HuH-7 (cell line): ENCODE measurements around the gene CTPS1.
A peak's percentile ranks its signal among the peaks of the same experiment; 100 is the strongest.

Experiments used
- DNase-seq: peaks from one replicate; pipeline ENCODE4 v3.0.0; 2011; ENCODE audit warnings: low spot score

CTPS1 gene

GRCh38 chr1:41023279-41023990 lies 43.9 kb downstream of the CTPS1 start:
- peak; percentile 62 for DNase-seq

- no peak for DNase-seq
These were observed 45.5 kb downstream of the CTPS1 start for GRCh38 chr1:41024953-41025352.

DNA sequence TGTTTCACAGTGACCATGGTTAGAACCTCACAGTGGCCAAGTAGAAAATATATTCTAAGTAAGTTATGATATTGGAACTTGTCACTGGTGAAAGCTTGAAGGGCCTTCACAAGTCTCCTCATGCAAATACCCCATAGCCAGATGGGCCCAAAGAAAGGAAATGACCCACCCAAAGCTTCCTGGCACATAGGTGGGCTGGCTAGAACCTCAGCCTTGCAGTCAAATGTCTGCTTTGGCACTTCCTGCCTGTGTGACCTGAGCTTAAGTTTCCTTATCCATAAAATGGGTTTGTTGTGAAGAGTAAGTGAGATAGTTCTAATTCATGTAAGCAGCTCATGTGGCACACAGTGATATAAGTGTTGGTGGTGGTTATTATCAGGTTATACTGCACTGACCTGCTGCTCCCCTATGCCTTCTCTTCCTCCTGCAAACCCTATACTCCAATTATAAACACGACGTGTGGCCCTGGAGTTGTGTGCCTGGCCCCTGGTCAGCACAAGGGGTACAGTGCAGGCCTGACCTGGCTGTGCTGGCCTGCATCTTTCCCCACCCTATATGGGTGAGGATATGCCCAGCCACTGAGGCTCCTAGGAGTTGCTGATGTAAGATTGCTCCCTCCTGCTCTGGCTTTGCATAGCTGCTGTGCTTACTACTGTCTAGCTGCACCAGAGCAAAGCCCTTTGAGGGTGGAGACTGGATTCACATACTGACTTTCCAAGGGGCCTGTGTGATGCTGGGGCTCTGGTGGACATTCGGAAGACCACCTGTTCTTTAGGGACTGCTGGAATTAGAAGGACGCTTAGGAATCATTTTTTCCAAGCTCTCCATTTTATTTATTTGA lies 46.7 kb downstream of the CTPS1 start:
- no peak for DNase-seq

- no peak for DNase-seq
These were observed 48.6 kb downstream of the CTPS1 start for GRCh38 chr1:41028034-41028642.

GRCh38 chr1:41030872-41031616 lies 51.5 kb downstream of the CTPS1 start:
- DNase-seq = no peak

DNA sequence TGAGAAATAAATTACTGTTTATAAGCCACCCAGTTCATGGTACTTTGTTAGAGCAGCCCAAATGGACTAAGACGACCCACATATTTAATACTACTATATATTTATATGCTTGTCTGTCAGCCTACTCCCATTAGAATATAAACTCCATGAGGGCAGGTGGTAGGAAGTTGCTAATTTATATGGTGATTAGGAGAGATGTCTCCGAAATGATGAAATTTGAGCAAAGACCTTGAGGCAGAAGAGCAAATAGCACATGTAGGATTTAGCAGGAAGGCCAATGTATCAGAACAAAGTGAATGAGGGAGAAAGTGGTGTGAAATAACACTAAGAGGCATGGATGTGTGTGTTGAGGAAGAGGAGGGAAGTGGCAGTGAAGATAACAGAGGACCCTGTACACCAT lies 52.7 kb downstream of the CTPS1 start:
- DNase-seq = no peak

DNA sequence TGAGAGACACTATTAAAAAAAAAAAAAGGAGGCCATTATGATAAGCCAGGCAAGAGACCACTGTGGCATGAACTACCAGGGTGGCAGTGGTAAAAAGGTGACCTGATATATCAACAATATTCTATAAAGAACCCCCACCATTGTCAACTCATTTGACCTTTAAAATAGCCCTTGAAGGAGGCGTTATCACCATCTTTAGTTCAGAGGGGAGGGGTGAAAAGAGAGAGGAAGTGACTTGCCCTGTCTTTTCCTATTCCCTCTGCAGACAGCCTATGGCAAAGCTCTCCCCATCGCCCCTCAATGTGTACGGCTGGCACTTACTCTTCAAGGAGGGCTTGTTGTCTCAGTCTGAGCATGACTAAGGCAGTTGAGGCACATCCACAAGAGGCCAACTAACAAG lies 53.8 kb downstream of the CTPS1 start:
- DNase-seq = no peak

- DNase-seq = no peak
These were observed 57.8 kb downstream of the CTPS1 start for GRCh38 chr1:41037116-41037903.

DNA sequence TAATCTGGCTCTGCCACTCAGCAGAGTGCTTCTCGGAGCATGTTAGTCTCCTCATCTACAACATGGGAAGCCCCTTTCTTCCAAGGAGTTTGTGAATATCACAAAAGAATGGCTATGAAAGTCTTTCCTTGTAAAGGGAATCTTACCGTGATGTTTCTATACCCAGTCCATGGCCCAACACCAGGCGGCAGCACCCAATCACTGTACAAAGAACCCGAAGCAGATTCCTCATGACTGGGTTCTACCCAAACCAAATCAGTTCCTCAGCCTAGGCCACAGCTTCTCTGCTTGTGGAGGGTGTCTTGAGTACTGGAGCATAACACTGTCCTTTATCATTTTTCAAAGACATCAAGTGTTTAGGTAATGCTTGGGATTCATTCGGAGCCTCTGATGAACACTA lies 58.6 kb downstream of the CTPS1 start:
- DNase-seq = no peak

DNA sequence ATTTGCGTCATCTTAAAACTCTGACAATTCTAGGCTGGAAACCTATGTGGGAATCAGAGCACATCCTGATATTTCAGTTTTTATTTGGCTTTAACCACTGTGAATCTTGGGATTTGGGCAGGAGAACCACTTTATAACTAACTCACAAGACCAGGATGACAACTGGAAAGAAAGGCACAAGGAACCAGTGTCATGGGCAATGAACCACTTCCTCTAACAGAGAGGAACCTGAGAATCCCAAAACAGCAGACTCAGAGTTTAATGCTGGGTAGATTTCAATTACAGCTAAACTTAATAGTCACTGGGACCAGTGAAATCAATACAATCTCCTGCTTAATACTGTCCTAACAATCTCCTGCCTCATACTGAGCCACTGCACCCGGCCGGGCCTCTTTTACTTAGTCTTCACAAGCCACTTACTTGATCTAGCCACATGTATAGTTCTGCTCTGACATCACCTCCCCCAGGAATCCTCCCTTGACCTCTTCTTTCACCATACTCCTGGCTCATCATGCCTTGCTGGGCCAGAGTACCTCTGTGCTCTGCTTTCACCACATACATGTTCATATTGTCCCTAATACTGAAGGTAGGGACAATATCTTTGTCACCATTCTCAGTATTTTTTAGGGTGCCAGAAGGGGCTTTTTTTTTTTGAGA lies 62.2 kb downstream of the CTPS1 start:
- DNase-seq = no peak

- DNase-seq = no peak
These were observed 64.7 kb downstream of the CTPS1 start for GRCh38 chr1:41044187-41044586.

DNA sequence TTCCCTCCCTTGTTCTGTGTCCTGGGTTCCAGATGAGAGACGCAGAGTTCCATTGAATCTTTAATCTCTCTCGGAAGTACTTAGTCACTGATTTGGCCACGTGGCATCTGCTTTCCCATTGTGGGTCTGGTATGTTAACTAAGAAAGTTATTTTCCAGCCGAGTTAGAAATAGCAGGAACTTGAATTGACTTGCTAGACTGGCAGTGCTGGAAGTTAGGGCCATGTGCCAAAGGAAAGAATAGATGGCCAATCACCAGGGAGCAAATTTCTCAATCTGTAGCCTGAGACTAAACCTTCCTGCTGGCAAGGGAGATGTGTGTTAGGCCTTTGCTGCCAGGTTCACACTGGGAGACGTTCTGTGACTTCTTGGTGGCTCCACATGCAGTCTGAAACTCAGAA lies 66.2 kb downstream of the CTPS1 start:
- no peak for DNase-seq

DNA sequence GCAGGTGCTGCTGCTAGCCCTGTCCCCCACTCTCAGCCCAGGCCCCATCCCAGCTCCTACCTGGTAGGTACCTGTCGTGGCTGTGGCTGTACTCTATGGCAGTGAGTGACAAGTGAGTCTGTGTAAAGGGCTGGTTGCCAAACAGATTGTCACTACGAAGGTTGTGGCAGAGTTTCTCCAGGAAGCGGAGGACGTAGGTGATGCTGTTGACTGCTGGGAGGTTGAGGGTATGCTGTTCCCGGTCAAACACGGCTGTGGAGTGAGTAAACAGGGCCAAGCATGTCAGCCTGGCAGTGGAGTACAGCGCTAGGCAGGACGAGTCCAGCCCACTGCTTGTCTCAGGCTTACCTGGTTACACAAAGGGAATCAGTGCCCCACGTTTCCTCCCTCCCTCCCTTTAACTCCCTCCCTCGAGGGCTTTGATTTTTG lies 66.9 kb downstream of the CTPS1 start:
- no peak for DNase-seq

GRCh38 chr1:41048540-41048939 lies 69.0 kb downstream of the CTPS1 start:
- no peak for DNase-seq

- no peak for DNase-seq
These were observed 71.5 kb downstream of the CTPS1 start for GRCh38 chr1:41051022-41051421.

DNA sequence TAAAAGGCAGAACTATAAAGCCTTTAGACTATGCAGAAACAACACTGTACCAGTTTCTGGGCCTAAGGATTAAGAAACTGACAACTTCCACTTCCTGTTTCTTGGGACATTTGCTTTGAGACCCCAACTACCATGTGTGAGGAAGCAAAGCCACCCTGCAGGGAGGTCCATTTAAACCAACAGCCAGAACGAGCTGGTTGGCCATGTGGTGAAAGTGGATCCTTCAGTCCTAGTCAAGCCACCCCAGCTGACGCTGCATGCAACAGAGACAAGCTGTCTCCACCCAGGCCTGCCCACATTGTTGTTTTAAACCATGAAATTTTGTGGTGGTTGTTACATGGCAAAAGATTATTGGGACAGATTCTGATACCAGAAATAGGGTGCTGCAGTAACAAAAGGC lies 73.8 kb downstream of the CTPS1 start:
- no peak for DNase-seq

DNA sequence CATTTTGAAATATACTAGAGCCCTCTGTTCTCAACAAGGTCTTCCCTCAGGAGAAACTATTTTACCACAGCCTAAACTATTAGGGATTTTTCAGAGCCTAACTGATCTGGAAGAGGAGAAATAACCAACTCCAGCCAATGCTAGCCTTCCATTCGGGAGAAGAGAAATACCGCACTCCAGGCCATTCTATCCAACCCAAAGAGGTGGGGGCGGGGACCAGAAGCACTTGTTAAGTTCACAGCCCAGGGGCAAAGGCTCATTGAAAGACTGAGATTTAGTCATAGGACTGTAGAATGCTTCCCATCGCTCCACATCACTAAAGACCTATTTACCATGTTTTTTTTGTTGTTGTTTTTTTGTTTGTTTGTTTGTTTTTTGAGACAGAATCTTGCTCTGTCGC lies 77.4 kb downstream of the CTPS1 start:
- no peak for DNase-seq
